ENCODE measurements around the gene HMX3.

GRCh38 chr10:123148414-123149161 is 12.8 kb downstream of the HMX3 start:
- TF ChIP-seq CTCF (IDR thresholded peaks at IDR 0.05) (no peak), POLR2A (IDR thresholded peaks at IDR 0.05) (no peak)
